ENCODE results near the gene GALNT17.

GRCh38 chr7:71404726-71405345, 272.9 kb downstream of the GALNT17 start:
- TF ChIP-seq CTCF (IDR thresholded peaks at IDR 0.05) (no peak), POLR2A (IDR thresholded peaks at IDR 0.05) (no peak), EP300 (IDR thresholded peaks at IDR 0.05) (no peak)
